HG03025 (cell line): ENCODE results near the gene KATNBL1.
"Not testable (repeated sequence)": the region's sequence is repeated elsewhere in the genome, so short reads cannot be mapped to it uniquely, and the experiment has no call there.

Experiments
- ATAC-seq: cut with Tn5 transposase; IDR thresholded peaks from one replicate; pipeline ENCODE4 v1.9.1; 2021; ENCODE audit warnings: mild to moderate bottlenecking, moderate library complexity; ENCODE audit not compliant: unreplicated experiment, low FRiP score

The KATNBL1 gene

DNA sequence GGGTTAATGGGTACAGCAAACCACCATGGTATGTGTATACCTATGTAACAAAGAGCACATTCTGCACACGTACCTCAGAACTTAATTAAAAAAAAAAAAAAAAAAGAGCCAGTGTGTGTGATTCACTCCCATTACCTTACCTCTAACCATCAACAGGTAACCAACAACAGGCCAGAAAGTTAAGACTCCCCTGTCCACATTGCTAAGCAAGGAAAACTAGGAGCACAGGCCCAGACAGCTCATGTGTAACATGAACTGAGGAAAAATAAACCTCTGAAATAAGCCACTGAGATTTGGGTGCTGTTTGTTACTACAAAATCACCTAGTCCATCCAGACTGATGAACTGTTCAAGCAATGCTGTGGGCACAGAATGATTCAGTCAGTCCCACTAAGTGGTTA is 6.0 kb downstream of the KATNBL1 start:
- no peak for ATAC-seq

DNA sequence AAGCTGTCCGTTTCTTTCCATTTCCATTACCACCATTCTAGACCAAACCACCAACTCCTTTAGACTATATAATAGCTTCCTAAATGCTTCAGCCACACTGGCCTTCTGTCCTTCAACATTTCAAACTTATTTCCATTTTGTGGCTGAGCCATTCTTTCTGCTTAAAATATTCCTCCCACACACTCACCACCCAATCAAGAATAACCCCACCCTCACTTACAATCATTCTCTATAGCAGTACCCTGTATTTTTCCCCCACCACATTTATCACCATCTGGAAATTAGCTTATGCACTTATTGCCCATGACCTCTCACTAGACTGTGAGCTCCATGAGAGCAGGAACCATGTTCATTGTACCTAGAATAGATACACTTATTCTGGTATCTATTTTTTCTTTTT is 6.6 kb downstream of the KATNBL1 start:
- ATAC-seq, result no peak

DNA sequence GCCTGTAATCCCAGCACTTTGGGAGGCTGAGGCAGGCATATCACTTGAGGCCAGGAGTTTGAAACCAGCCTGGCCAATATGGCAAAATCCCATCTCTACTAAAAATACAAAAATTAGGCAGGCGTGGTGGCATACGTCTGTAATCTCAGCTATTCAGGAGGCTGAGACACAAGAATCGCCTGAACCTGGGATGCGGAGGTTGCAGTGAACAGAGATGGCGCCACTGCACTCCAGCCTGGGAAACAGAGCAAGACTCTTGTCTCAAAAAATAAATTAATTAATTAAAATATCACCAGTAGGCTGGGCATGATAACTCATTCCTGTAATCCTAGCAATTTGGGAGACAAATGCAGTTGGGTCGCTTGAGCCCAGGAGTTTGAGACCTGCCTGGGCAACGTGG is 16.6 kb downstream of the KATNBL1 start:
- not testable (repeated sequence) for ATAC-seq

DNA sequence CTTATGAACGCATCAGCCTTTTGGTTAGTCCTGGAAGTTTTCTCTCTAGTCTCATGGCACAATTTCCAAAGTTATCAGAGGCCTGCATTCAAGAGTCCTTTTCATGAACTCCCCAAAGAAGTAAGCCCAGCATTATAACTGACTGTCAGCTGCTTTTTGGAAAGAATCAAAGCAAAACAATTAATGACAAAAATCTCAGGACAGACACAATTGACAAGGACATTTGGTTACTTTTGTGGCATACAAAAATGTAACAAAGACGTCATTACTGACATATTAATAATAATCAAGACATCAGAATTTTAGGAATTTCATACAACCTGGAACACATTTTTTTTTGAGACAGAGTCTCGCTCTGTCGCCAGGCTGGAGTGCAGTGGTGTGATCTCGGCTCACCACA is 21.2 kb downstream of the KATNBL1 start:
- no peak for ATAC-seq

DNA sequence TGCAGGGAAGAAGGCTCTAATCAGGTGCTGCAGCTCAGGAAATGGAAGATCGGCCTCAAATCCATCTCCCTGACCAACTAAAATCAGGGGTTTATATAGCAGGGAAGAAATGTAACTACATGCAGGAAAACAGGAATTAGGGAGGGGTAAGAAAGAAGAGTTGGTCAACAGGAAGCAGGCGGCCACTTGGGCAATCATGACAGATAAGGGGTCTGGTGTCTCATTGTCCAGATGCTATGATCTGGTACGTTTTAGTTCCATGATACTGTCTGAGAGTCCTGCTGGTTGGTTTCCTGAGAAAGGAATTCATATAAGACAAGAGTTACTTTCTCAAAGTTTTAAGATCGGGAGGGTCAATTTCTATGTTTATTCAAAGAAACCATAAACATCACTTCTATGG is 24.2 kb downstream of the KATNBL1 start:
- no peak for ATAC-seq

DNA sequence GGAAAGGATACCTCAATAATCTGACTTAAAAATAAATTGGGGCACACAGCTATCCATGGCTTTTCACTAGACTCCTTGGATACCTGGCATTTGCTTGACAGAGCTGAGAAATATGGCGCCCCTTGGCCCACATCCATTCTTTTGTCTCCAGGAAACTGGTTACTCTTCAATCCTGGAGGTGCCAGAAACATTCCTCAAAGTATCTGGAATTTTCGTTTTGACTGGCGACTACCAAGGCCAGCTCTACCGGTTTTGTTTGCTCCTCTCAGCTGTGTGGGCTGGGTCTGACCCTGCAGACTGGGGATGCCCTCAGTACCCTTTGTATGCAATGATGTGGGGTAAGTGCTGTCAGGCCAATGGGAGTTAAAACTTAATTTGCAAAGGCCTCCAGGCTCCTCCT is 27.0 kb downstream of the KATNBL1 start:
- no peak for ATAC-seq

- no peak for ATAC-seq
These were observed 30.7 kb downstream of the KATNBL1 start for GRCh38 chr15:34179234-34179633.

DNA sequence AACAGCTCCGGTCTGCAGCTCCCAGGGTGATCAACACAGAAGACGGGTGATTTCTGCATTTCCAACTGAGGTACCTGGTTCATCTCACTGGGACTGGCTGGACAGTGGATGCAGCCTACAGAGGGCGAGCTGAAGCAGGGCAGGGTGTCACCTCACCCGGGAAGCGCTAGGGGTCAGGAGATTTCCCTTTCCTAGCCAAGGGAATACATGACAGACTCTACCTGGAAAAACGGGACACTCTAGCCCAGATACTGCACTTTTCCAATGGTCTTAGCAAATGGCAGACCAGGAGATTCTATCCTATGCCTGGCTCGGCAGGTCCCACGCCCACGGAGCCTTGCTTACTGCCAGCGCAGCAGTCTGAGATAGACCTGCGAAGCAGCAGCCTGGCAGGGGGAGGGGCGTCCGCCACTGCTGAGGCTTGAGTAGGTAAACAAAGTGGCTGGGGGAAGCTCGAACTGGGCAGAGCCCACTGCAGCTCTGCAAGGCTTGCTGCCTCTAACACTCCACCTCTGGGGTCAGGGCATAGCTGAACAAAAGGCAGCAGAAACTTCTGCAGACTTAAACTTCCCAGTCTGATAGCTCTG is 43.8 kb downstream of the KATNBL1 start:
- ATAC-seq, result not testable (repeated sequence)

GRCh38 chr15:34161329-34161963 is 48.5 kb downstream of the KATNBL1 start:
- no peak for ATAC-seq

DNA sequence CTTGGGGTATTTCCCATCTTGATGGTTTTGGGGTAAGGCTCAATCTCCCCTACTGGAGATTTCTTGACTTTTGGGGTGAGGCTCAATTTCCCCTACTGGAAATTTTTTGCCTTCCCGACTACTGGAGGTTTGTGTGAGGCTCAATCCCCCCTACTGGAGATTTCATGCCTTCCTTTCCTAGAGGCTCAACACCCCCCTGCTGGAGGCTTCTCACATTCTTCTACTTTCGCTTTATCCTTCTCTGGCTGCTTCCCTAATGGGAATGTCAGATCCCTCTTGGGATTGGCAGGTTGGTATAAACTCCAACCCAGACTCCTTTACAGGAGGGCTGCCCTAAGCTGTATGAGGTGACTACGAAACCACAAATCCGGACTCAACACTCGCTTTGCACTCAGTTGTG is 49.2 kb downstream of the KATNBL1 start:
- ATAC-seq, result no peak

GRCh38 chr15:34158355-34158754 is 51.5 kb downstream of the KATNBL1 start:
- no peak for ATAC-seq

- no peak for ATAC-seq
These were observed 54.0 kb downstream of the KATNBL1 start for GRCh38 chr15:34155859-34156258.

DNA sequence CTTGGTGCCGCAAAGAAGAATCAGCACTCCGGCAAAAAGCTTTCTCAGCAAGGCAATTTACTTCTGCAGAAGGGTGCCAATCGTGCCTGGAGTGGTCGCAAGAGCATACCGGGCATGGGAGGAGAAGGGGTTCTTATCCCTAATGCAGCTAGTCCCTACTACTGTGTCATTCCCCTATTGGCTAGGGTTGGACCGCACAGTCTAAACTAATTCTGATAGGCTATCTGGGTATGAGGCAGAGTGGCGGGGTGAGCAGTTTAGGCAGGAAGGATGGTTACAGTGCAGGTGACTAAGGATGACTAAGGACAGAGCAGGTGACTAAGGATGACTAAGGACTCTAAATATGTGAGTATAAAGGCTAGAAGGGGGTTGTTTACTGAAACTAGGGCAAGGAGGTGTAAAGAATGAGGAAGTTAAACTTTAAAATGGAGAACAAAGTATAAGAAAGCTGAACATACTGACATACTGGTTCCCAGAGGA is 55.1 kb downstream of the KATNBL1 start:
- no peak for ATAC-seq

DNA sequence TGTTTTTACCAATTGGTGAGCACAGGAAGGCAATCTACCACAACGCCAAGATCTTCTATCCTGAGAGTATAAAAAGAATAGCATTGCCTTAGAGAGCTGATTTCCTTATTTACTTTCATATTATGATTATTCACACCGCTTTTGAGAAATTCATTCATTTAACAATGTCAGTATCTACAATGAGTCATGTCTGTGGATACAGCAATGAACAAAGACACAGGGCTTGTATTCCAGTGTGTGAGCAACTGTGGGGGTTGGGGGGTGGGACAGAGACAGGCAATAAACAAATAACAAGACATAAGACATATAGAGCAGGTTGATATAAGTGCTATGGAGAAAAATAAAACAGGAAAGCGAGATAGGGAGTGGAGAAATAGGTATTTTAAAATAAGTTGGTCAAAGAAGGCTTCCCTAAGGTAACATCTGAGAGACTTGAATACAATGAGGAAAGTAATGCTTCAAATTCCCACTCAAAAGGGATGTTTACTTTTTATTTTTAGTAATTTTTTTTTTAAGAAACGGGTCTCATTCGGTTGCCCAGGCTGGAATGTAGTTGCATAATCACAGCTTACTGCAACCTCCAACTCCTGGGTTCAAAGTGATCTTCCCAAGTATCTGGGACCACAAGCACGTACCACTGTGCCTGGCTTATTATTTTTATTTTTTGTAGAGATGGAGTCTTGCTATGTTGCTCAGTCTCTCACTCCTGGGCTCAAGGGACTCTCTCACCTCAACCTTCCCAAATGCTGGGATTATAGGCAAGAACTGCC is 62.3 kb downstream of the KATNBL1 start:
- ATAC-seq, result no peak

- ATAC-seq, result no peak
These were observed 76.4 kb downstream of the KATNBL1 start for GRCh38 chr15:34133511-34133910.

GRCh38 chr15:34132881-34133280 is 77.0 kb downstream of the KATNBL1 start:
- no peak for ATAC-seq

- ATAC-seq, result no peak
These were observed 81.0 kb downstream of the KATNBL1 start for GRCh38 chr15:34128898-34129297.

DNA sequence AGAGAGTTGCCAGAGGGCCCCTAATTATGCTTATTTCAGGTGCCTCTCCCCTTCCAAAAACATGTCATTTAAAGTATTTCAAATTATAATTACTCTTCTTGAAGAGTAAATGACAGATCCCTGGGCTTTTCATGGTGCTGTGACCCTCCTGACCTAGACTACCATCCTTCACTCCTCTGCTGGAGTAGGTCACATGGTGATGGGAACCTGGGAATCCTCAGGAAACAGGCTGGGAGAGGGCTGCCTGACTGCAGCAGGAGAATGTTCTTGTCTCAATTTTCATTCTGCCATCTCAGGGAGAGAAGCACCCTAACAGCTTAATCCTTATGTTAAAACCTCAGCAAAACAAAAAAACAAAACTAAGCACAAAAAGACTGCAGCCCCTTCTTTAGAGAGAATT is 83.4 kb downstream of the KATNBL1 start:
- ATAC-seq, result no peak

- no peak for ATAC-seq
These were observed 84.0 kb downstream of the KATNBL1 start for GRCh38 chr15:34125945-34126344.

GRCh38 chr15:34124651-34125050 is 85.2 kb downstream of the KATNBL1 start:
- no peak for ATAC-seq

GRCh38 chr15:34122771-34123183 is 87.1 kb downstream of the KATNBL1 start:
- ATAC-seq, result no peak

GRCh38 chr15:34121786-34122185 is 88.1 kb downstream of the KATNBL1 start:
- not testable (repeated sequence) for ATAC-seq
